ENCODE data around the gene ENOX1. TPM values are rescaled to one million over a fixed set of nuclear protein-coding genes. Genes with fewer than 3 reads are reported as not detected.

Gene ENOX1
- total and polyA plus RNA-seq, 9 of the 15 experiments (the other 6 are each of a cell fraction or from before 2014, with no cell fraction given) = not detected

- no peaks in the 10 kb centered on the region for H3K79me2 ChIP-seq (ENCODE audit: control insufficient read depth, insufficient read depth, low read length)
- in situ Hi-C loops (cut with MboI) = no loop called here
Observed at GRCh38 chr13:43693639-43694038, 93.1 kb downstream of the ENOX1 start.

More at GRCh38 chr13:43693639-43694038, 93.1 kb downstream of the ENOX1 start:
- Histone ChIP-seq H3K27me3 (ENCODE audit: control insufficient read depth in 2 of 2, insufficient read depth in 2 of 2, low read length in 2 of 2) (no peaks in the 10 kb centered on the region), H3K4me2 (ENCODE audit: insufficient read depth, low read length) (no peak overlapping the region), H2AFZ (ENCODE audit: low read depth, low read length) (no peak overlapping the region), H3K9me3 (replicated peaks; ENCODE audit: control insufficient read depth, insufficient read depth, low read depth, low read length) (no peaks in the 10 kb centered on the region), H3K27ac (ENCODE audit: extremely low read depth, low read depth, low read length) (no peak overlapping the region), H4K20me1 (replicated peaks; ENCODE audit: control insufficient read depth, insufficient read depth, low read length) (no peaks in the 10 kb centered on the region), H3K9ac (ENCODE audit: insufficient read depth in 1 of 2, low read depth in 2 of 2, low read length in 2 of 2) (no peak overlapping the region), H3K4me3 (no peak overlapping the region), H3K4me1 (replicated peaks in 1 of 2; ENCODE audit: control insufficient read depth in 2 of 2, insufficient read depth in 2 of 2, low read length in 2 of 2) (no peaks in the 10 kb centered on the region), H3K36me3 (ENCODE audit: control insufficient read depth, insufficient read depth, low read length) (no peaks in the 10 kb centered on the region), H3K9me1 (ENCODE audit: control insufficient read depth, insufficient read depth, low read length) (no peaks in the 10 kb centered on the region)
- POLR2A ChIA-PET = interaction anchor here (0.6 to 0.8 kb wide), 2 partner anchors 9 to 513 kb away, joined by 4 read pairs; no protein-coding TSS in a partner anchor
- CTCF ChIA-PET (ENCODE audit: low intra/inter-chr PET ratio) = no interaction called here
- intact Hi-C loops (cut with micrococcal nuclease) = no loop called here
- no TSS peak for BruUV-seq (replicated peaks)
- ATAC-seq (no peak), DNase-seq (ENCODE audit: extremely low read depth in 1 of 4, low spot score in 3 of 4) (no peak), FAIRE-seq (no peak)
- 0% methylated on average over 2 of the region's 2 CpGs for WGBS (ENCODE audit: insufficient coverage, low coverage, missing lambda C conversion rate)
- no peak for TF ChIP-seq TRIM28 (IDR thresholded peaks at IDR 0.05)
- TF ChIP-seq ZNF316 (IDR thresholded peaks at IDR 0.05) = peak; percentile 47; the same call in 1 of the 2 replicates
- TF ChIP-seq POLR2H (tag; IDR thresholded peaks at IDR 0.05; ENCODE audit: low read depth) = no peak
- TF ChIP-seq ZBTB11 (CRISPR knock-in tag; IDR thresholded peaks at IDR 0.05) = no peak
